ENCODE results near the gene PRKCA.

The PRKCA gene

GRCh38 chr17:66522591-66523272 is 220.3 kb downstream of the PRKCA start:
- no peak overlapping the region for H3K4me3 ChIP-seq (ENCODE audit: low read depth, low read length)
- TF ChIP-seq MYC (IDR thresholded peaks at IDR 0.05; ENCODE audit: low read depth, low read length) (no peak), MAX (IDR thresholded peaks at IDR 0.05; ENCODE audit: low read depth, low read length) (no peak), POLR2A (IDR thresholded peaks at IDR 0.05; ENCODE audit: extremely low read depth, insufficient read length) (no peak), CTCF (IDR thresholded peaks at IDR 0.05; ENCODE audit: low read depth, low read length) (no peak)
- DNase-seq (ENCODE audit: low read depth), result no peak

GRCh38 chr17:66523378-66524200 is 221.2 kb downstream of the PRKCA start:
- TF ChIP-seq CTCF (IDR thresholded peaks at IDR 0.05; ENCODE audit: low read depth, low read length) (no peak), POLR2A (IDR thresholded peaks at IDR 0.05; ENCODE audit: extremely low read depth, insufficient read length) (no peak), MYC (IDR thresholded peaks at IDR 0.05; ENCODE audit: low read depth, low read length) (no peak), MAX (IDR thresholded peaks at IDR 0.05; ENCODE audit: low read depth, low read length) (no peak)
- no peak overlapping the region for H3K4me3 ChIP-seq (ENCODE audit: low read depth, low read length)
- no peak for DNase-seq (ENCODE audit: low read depth)

GRCh38 chr17:66524877-66525276 is 222.5 kb downstream of the PRKCA start:
- DNase-seq (ENCODE audit: low read depth), result no peak
- no peak overlapping the region for H3K4me3 ChIP-seq (ENCODE audit: low read depth, low read length)
- TF ChIP-seq MAX (IDR thresholded peaks at IDR 0.05; ENCODE audit: low read depth, low read length) (no peak), CTCF (IDR thresholded peaks at IDR 0.05; ENCODE audit: low read depth, low read length) (no peak), POLR2A (IDR thresholded peaks at IDR 0.05; ENCODE audit: extremely low read depth, insufficient read length) (no peak), MYC (IDR thresholded peaks at IDR 0.05; ENCODE audit: low read depth, low read length) (no peak)

GRCh38 chr17:66525338-66525737 is 222.9 kb downstream of the PRKCA start:
- TF ChIP-seq POLR2A (IDR thresholded peaks at IDR 0.05; ENCODE audit: extremely low read depth, insufficient read length) (no peak), MYC (IDR thresholded peaks at IDR 0.05; ENCODE audit: low read depth, low read length) (no peak), MAX (IDR thresholded peaks at IDR 0.05; ENCODE audit: low read depth, low read length) (no peak), CTCF (IDR thresholded peaks at IDR 0.05; ENCODE audit: low read depth, low read length) (no peak)

GRCh38 chr17:66526827-66527226 is 224.4 kb downstream of the PRKCA start:
- no peak for DNase-seq (ENCODE audit: low read depth)
- TF ChIP-seq CTCF (IDR thresholded peaks at IDR 0.05; ENCODE audit: low read depth, low read length), result no peak
- TF ChIP-seq MAX (IDR thresholded peaks at IDR 0.05; ENCODE audit: low read depth, low read length), result no peak
- H3K4me3 ChIP-seq (ENCODE audit: low read depth, low read length), result no peak overlapping the region

More at GRCh38 chr17:66525338-66525737, 222.9 kb downstream of the PRKCA start:
- DNase-seq (ENCODE audit: low read depth), result no peak
- no peak overlapping the region for H3K4me3 ChIP-seq (ENCODE audit: low read depth, low read length)

Data from NB4 (cell line).